WTC11 (cell line): ENCODE data around the gene CLEC16A. TPM values are rescaled to one million over a fixed set of nuclear protein-coding genes. Genes with fewer than 3 reads are reported as not detected.

Experiments used
- ATAC-seq: fragments of 200-7000 bp; cut with Tn5 transposase; 2 replicates; pipeline ENCODE4 v1.10.0; 2021; ENCODE audit warnings: mild to moderate bottlenecking, moderate library complexity
- CTCF ChIA-PET: fragments of 300-600 bp; sonication (Branson Sonifier 250); formaldehyde crosslinking; loops from one replicate; lab custom pipeline; 2021; ENCODE audit warnings: antibody characterized with exemption; lab: Charles Lee
- POLR2A ChIA-PET: fragments of 350-600 bp; sonication (Branson Sonifier 250); formaldehyde crosslinking; loops from one replicate; lab custom pipeline; 2021; ENCODE audit warnings: antibody characterized with exemption; lab: Charles Lee
- DNase-seq: peaks from one replicate; pipeline ENCODE4 v3.0.0; 2021; ENCODE audit warnings: low spot score
- H3K27ac Mint-ChIP-seq: 2 replicates; pipeline ENCODE4 v1.8.0; 2021; ENCODE audit warnings: mixed read lengths
- H3K27me3 Mint-ChIP-seq: 2 replicates; pipeline ENCODE4 v1.8.0; 2021; ENCODE audit warnings: low read depth, mild to moderate bottlenecking, moderate library complexity, mixed read lengths
- H3K36me3 Mint-ChIP-seq: 2 replicates; pipeline ENCODE4 v1.8.0; 2021; ENCODE audit warnings: mixed read lengths
- H3K4me1 Mint-ChIP-seq: 2 replicates; pipeline ENCODE4 v1.8.0; 2022; ENCODE audit warnings: mixed read lengths
- H3K4me3 Mint-ChIP-seq: 2 replicates; pipeline ENCODE4 v1.8.0; 2021; ENCODE audit warnings: mild to moderate bottlenecking, moderate library complexity, mixed read lengths
- H3K9me3 Mint-ChIP-seq: 2 replicates; pipeline ENCODE4 v1.8.0; 2021; ENCODE audit warnings: mixed read lengths
- AR ChIP-seq: fragments of 250-450 bp; sonication (Bioruptor Pico); IDR thresholded peaks from 2 replicates; pipeline ENCODE4 v1.9.0; 2021; ENCODE audit warnings: mild to moderate bottlenecking
- ATF2 ChIP-seq: sonication (generic); formaldehyde crosslinking; IDR thresholded peaks from 2 replicates; pipeline ENCODE4 v1.8.1; 2022; ENCODE audit warnings: low read depth, missing genetic modification reagents, borderline replicate concordance
- CREB1 ChIP-seq: sonication (generic); formaldehyde crosslinking; IDR thresholded peaks from 2 replicates; pipeline ENCODE4 v1.8.0; 2023; ENCODE audit warnings: mild to moderate bottlenecking, missing genetic modification reagents
- FOXP1 ChIP-seq: sonication (generic); formaldehyde crosslinking; IDR thresholded peaks from 2 replicates; pipeline ENCODE4 v1.8.0; 2022; ENCODE audit warnings: missing genetic modification reagents, mild to moderate bottlenecking, moderate library complexity, borderline replicate concordance
- ZNF281 ChIP-seq: sonication (generic); formaldehyde crosslinking; IDR thresholded peaks from 2 replicates; pipeline ENCODE4 v1.8.0; 2023; ENCODE audit warnings: mild to moderate bottlenecking, missing genetic modification reagents
- total RNA-seq: library from RNA; stranded (reverse); gene quantifications from 3 replicates; pipeline ENCODE4 v1.2.3, GENCODE V29; 2021
- TF ChIP-seq, protein P1 (sequence below): fragments of 250-450 bp; sonication (Bioruptor Pico); IDR thresholded peaks from 2 replicates; pipeline ENCODE4 v1.8.0; 2021; ENCODE audit warnings: mild to moderate bottlenecking
- TF ChIP-seq, protein P2 (sequence below): sonication (generic); formaldehyde crosslinking; IDR thresholded peaks from 2 replicates; pipeline ENCODE4 v1.8.1; 2023; ENCODE audit warnings: mild to moderate bottlenecking, missing genetic modification reagents
- TF ChIP-seq, protein P3 (sequence below): fragments of 200-600 bp; IDR thresholded peaks from 2 replicates; pipeline ENCODE4 v1.8.0; 2022; ENCODE audit warnings: antibody characterized with exemption
- TF ChIP-seq, protein P4 (sequence below): fragments of 250-450 bp; sonication (Bioruptor Pico); IDR thresholded peaks from 2 replicates; pipeline ENCODE4 v1.9.0; 2021; ENCODE audit warnings: mild to moderate bottlenecking

The CLEC16A gene
- total RNA-seq, 1 experiment from 2014 or later: 14.4 TPM

GRCh38 chr16:10979717-10980601 is 35.6 kb downstream of the CLEC16A start (continued):
- TF ChIP-seq, protein P1, sequence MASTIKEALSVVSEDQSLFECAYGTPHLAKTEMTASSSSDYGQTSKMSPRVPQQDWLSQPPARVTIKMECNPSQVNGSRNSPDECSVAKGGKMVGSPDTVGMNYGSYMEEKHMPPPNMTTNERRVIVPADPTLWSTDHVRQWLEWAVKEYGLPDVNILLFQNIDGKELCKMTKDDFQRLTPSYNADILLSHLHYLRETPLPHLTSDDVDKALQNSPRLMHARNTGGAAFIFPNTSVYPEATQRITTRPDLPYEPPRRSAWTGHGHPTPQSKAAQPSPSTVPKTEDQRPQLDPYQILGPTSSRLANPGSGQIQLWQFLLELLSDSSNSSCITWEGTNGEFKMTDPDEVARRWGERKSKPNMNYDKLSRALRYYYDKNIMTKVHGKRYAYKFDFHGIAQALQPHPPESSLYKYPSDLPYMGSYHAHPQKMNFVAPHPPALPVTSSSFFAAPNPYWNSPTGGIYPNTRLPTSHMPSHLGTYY: no peak
- TF ChIP-seq FOXP1 (CRISPR knock-in tag): no peak
- no peak for TF ChIP-seq ZNF281 (CRISPR knock-in tag)
- no peak for TF ChIP-seq CREB1
- TF ChIP-seq, protein P2, sequence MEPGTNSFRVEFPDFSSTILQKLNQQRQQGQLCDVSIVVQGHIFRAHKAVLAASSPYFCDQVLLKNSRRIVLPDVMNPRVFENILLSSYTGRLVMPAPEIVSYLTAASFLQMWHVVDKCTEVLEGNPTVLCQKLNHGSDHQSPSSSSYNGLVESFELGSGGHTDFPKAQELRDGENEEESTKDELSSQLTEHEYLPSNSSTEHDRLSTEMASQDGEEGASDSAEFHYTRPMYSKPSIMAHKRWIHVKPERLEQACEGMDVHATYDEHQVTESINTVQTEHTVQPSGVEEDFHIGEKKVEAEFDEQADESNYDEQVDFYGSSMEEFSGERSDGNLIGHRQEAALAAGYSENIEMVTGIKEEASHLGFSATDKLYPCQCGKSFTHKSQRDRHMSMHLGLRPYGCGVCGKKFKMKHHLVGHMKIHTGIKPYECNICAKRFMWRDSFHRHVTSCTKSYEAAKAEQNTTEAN (CRISPR knock-in tag): no peak

- CTCF ChIA-PET: interaction anchor here (1.3 to 2.0 kb wide), 6 partner anchors 10 to 416 kb away, joined by 3 to 10 read pairs (median 4); partner anchors contain the start of gene SOCS1
Observed at GRCh38 chr16:10980813-10981212, 36.4 kb downstream of the CLEC16A start.

DNA sequence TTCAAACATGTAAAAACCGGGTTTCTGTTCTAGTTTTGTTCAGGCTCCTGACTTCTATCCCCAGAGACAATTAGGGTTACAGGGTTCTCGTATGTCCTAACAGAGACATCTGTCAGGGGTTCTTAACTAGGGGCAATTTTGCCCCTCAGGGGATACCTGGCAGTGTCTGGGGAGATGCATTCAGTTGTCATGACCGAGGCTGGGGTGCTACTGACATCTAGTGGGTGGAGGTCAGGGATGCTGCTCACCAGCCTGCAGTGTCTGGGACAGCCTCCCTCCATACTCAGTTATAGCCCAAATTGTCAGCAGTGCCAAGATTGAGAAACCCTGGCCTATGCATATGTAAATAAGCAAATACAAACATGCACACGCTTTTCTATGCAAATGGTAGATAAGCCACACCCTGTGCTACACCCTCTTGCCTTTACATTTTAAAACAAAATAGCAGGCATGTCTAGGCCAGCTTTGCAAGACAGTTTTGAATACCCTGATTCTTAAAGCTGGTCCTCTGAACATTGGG is 37.4 kb downstream of the CLEC16A start:
- Mint-ChIP-seq H3K9me3 (no peaks in the 10 kb centered on the region), H3K4me1 (0 out of 2 replicates have a peak, but pooled peaks cover 15% of the 10 kb centered on the region), H3K4me3 (no peak overlapping the region), H3K36me3 (no peaks in the 10 kb centered on the region; the same call in 1 of the 2 replicates), H3K27ac (no peak overlapping the region), H3K27me3 (no peaks in the 10 kb centered on the region)
- TF ChIP-seq, protein P3, sequence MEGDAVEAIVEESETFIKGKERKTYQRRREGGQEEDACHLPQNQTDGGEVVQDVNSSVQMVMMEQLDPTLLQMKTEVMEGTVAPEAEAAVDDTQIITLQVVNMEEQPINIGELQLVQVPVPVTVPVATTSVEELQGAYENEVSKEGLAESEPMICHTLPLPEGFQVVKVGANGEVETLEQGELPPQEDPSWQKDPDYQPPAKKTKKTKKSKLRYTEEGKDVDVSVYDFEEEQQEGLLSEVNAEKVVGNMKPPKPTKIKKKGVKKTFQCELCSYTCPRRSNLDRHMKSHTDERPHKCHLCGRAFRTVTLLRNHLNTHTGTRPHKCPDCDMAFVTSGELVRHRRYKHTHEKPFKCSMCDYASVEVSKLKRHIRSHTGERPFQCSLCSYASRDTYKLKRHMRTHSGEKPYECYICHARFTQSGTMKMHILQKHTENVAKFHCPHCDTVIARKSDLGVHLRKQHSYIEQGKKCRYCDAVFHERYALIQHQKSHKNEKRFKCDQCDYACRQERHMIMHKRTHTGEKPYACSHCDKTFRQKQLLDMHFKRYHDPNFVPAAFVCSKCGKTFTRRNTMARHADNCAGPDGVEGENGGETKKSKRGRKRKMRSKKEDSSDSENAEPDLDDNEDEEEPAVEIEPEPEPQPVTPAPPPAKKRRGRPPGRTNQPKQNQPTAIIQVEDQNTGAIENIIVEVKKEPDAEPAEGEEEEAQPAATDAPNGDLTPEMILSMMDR: 0 out of 2 replicates have a peak, but pooled peaks have one; percentile 15
- no peak for TF ChIP-seq AR (CRISPR knock-in tag)
- ATAC-seq: peak; percentile 97
- POLR2A ChIA-PET: no interaction called here
- CTCF ChIA-PET: interaction anchor here (2.8 kb wide), 1 partner anchor 10 kb away, joined by 16 read pairs; no protein-coding TSS in a partner anchor
- DNase-seq: peak; percentile 73

More at GRCh38 chr16:10980813-10981212, 36.4 kb downstream of the CLEC16A start:
- H3K4me3 Mint-ChIP-seq: no peak overlapping the region
- TF ChIP-seq, protein P4, sequence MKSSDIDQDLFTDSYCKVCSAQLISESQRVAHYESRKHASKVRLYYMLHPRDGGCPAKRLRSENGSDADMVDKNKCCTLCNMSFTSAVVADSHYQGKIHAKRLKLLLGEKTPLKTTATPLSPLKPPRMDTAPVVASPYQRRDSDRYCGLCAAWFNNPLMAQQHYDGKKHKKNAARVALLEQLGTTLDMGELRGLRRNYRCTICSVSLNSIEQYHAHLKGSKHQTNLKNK (CRISPR knock-in tag): no peak
- TF ChIP-seq ATF2 (CRISPR knock-in tag): no peak
- TF ChIP-seq, all 79 proteins: peak for 0
- Mint-ChIP-seq H3K27ac (no peak overlapping the region), H3K4me1 (0 out of 2 replicates have a peak, but pooled peaks cover 15% of the 10 kb centered on the region), H3K9me3 (no peaks in the 10 kb centered on the region), H3K27me3 (no peaks in the 10 kb centered on the region), H3K36me3 (no peaks in the 10 kb centered on the region; the same call in 1 of the 2 replicates)
- DNase-seq: no peak
- POLR2A ChIA-PET: no interaction called here
- ATAC-seq: no peak
